Suppressor macrophage (primary cell): Measurements from ENCODE around the gene C1orf74.
A peak's percentile ranks its signal among the peaks of the same experiment; 100 is the strongest.

Source experiments
- DNase-seq, 4 experiments: peaks; one replicate each; pipeline ENCODE4 v3.0.0-alpha.2; 2020 to 2022
- total RNA-seq, 17 experiments: gene quantifications; one replicate each; lab custom pipeline; 2026; ENCODE audit warnings: mixed read lengths in 6 of 17, inconsistent platforms in 3 of 17; lab: John Stamatoyannopoulos, UW

C1orf74 gene
- total RNA-seq = 0 to 0.40 (median 0.20) reads per million in 17 experiments

DNA sequence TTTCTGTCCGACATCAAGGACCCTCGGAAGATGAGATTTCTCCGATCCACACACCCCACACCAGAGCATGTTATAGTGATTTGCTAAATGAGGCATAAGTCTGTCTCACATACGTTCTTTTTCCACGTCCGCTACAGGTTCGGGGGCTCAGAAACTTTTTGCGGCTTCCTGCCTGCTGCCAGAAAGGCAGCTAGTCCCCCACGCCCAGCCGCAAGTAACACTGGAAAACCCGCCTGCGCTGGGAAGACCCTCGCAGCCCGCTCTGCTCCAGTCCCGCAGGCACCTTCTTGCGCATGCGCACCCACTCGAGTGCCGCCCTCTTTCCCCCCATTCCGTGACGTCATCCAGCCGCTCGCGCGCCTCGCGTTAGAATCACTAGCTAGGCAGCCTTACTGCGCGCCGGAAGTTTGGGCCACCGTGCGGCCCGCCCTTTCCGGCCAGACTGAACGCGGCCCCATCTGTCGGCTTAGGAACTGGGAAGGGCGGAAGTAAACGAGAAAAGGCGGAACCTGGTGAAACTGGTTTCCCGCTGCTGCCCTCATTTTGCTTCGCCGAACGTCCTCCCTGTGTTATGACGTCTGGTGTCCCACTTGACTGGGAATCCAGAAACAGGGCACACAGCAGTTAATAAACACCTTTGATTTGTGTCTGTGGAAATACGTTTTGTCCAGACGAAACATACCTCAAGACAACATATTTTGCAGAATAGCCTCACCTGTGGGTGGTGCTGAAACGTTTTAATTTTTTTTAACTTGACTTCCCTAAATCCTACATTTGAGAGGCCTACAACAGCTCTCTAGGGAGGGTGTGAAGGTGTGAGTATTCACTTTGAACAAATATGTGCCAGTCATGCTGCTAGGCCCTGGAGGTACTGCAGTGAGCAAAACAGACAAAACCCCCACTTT is at the start of gene C1orf74:
C1orf74 (minus strand) TSS at position 295 of the 905 bp plus-strand sequence. CDS start 925 bp downstream, outside the sequence.
- DNase-seq = peak; percentile 100

DNA sequence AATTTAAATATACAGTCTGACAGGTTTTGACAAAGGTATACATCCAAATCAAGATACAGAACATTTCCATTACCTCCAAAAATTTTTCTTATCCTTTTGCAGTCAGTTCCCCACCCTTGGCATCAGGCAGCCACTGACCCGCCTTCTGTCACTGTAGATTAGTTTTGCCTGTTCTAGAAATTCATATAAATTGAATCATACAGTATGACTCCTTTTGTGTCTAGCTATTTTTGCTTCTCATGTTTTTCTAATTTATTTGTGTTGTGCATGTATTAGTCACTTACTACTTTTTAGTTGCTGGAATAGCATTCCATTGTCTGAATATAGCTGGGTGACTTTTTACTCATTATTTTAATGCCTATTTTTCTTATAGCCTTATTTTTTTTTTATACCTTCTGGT is 47.3 kb upstream of the C1orf74 start:
- no peak for DNase-seq

DNA sequence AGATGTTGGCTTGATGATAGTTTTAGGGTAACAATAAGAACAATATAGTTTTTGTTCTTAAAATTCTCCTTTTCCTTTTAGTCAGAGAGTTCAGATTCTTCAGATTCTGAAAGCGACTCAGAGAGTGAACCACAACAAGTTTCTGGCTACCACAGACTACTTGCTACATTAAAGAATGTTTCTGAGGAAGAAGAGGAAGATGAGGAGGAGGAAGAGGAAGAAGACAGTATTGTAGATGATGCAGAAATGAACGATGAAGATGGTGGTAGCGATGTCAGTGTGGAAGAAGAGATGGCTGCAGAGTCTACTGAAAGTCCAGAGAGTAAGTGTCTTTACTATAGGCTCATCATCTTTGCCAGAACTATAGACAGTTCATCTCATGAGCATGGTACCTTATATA is 46.4 kb upstream of the C1orf74 start:
- DNase-seq = no peak

DNA sequence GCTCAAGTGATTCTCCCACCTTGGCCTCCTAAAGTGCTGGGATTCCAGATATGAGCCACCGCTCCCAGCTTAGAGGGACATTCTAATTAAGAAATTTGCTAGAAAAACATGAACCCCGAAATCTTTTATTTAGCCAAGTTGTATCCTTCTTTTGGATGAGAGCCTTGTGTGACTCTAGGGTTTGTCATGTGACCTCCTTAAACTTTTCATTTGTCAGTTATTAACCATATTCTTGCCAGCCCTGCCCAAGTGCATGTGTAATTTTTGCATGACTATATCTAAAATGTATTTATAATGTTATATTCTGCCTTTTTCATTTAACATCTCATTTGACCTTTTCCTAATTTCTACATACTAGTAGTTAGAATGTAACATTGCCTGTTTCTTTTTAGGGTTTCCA is 45.4 kb upstream of the C1orf74 start:
- DNase-seq = no peak

DNA sequence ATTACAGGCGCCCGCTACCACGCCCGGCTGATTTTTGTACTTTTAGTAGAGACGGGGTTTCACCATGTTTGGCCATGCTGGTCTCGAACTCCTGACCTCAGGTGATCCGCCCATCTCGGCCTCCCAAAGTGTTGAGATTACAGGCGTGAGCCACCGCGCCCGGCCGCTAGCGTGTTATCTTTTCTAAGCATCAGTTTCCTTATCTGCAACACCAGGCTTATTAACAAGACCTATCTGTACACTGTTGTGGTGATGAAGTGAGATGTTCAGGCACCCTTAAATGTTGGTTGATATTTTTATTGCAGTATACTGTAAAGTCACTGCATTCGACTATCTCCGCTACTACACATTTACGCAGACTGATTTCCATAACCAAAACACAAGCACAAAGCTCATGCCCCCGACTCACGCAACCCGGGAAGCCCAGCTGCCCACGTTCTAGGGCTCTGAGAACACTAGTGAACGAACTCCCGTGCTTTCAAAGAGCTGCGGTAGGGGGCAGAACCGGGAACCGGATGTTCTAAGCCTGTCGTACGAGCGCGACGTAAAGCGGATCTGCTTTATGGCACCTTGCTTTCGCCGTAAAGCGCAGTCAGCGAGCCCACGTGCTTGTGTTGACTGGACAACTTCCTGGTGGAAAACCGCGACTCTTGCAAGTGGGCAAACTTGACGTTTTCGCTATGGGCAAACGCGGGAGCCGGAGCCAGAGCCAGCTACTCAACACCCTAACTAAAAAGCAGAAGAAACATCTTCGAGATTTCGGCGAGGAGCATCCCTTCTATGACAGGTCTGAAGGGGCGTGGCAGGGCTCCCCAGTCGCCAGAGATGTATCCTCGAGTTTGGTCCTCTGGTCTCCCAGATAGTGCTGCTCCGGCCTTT is 43.3 kb upstream of the C1orf74 start, which contains the start of gene UTP25:
UTP25 (plus strand) TSS at position 589 of the 879 bp plus-strand sequence; CDS start at position 681, 92 bp downstream.
- DNase-seq = peak; percentile 98 to 99 (median 98)

DNA sequence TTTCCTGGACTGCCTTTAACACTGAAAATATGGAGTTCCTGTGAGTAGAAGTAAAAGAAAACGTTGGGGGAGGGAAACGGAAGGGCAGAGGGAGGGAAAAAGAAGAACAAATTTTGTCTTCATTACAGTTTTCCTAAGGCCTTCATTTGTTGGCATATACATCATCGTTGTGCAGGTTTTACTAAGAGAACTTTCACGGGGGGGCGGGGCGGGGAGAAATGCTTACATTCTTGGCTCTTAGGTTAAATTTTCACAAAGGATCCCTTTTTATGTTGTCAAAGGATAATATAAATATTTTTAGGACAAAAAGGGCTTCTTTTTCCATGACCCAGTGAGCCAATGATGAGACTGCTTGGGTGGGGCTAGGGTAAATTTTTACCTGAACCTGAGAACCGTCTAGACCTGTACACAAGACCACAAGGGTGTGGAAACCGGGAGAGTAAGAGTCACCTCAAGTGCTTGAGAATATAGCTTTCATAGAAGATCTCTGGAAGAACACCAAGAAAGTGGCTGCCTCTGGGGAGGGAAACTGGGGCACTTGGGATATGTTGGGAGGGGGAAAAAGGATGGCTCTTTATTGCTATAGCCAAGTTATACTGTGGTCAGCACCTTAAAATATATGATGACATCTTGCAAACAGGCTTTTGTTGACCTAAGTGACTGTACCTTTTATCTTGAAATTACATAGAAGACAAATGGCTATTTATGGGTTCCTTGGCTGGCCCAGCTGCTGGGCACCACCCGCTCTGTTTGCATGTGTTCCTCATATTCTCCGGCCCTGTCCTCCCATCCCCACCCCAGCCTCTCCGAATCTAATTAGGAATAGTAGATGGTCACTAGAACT is 41.5 kb upstream of the C1orf74 start:
- DNase-seq = no peak

DNA sequence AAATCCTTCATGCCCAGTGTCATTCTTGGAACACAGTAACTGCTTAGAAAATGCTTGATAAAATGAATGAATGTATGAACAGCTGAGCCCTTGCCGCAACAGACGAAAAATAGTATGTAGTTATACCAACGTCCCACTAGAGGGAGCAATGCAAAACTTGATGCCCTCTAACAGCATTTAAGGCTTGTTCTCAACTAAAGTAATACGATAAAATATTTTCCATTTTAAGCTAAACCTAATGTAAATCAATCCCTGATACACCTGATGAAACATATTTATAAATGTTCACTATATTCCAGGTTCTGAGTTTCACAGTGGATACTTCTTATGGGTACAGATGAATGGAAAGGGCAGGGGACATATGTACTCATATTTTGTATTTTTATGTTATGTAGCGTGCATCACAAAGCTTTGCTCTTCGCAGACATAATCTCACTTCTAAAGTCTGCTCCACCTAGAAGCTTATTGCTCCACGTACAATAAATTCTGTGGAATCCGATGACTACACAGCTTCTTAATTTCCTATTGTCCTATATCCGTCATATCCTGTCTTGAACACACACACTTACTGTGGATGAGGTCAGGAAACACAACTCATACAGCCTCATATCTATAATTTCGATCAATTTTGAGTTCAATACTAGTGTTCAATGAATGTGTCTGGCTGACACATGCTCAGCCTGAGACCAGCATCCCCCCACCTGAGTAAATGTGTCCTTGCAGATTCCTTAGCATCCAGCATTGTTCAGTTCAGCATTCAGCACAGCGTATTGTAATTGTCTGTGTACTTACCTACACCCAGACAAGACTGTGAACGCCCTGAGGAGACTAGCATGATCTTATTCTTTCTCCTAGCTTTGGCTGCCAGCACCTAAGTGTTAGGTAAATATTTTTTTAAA is 39.0 kb upstream of the C1orf74 start:
- DNase-seq = peak; percentile 58 to 77 (median 63)

DNA sequence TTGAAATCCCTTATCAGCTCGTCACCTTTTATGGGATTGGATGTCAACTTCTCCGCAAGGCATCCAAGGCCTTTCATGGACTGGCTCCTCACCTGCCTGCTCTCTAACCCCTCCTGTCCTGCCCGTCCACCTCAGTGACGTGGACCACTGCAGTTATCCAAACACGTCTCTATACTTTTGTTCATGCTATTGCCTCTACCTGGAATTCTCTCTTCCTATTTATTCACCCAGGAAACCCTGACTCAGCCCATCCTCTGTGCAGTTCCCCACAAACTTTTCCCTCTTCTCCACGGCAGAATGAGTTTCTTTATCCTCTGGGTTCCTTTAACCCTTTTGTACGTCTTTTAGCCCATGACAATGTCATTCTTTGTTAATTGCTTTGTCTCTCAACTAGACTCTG is 38.3 kb upstream of the C1orf74 start:
- DNase-seq = no peak

DNA sequence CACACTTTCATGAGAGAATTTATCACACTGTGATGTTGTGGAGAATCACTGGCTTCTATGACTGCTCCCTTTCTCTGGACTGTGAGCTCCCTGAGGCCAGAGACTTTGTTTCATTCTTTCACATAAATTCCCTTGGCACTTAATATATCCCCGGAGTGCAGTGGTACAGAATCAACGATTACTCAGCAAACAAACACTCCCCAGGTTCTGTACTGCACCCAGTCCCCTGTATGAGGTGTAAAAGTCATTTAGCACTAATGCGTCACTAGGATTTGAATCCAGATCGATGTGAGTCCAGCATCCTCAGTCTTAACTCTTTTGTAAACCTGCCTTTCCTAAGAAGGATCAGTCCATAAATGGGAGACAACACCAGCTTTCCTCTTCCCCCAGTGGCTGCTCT is 36.6 kb upstream of the C1orf74 start:
- DNase-seq = no peak

DNA sequence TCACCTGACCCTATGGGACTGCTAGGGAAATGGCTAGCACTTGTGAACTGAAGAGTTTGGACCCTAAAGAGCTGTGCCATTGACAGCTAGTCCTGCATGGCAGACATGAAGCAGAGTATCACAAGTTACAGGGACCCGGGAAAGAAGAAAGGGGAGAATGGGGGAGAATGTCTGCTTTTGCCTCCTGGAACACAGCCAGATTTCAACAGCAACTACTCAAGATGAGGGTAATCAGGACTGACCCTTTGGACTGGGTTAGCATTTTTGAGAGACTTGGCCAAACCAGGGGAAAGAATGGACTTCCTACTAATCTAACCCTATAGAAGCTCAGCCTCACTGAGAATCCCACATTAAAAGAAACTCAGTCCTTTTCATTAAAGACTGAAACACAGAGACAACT is 34.7 kb upstream of the C1orf74 start:
- no peak for DNase-seq

DNA sequence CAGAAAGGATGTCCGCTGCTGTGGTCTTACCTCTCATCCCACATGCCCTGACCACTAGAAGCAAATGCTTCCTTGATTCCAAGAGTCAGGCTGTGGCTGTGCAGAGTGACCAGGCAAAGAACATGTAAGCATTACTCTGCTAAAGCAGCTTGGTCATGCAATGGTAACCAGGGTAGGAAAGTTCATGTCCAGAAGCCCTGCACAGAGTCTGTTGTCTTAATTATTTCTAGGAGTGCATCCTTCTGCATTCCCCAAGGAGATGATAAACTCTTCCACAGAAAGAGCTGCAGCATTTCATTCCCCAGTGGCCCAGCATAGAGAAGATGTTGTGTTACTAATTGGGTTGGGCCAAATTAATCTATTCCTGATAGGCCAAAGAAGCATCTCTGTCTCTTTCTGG is 33.3 kb upstream of the C1orf74 start:
- DNase-seq = no peak

DNA sequence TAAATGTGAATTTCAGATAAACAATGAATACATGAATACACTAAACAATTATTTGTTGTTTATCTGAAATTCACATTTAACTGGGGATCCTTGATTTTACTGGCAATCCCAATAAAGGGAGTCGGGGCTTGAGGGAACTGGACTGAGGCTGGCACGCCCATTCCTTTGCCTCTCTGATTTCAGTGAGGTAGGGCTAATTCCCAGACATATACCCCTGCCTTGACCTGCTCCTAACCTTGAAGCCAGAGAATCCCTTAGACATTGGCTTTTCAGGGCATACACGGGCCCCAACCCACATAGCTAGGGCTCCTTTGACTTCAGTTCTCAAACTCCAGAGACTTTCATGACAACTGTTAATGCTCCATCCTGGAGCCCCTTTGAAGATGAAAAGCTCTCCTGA is 32.6 kb upstream of the C1orf74 start:
- DNase-seq = no peak

DNA sequence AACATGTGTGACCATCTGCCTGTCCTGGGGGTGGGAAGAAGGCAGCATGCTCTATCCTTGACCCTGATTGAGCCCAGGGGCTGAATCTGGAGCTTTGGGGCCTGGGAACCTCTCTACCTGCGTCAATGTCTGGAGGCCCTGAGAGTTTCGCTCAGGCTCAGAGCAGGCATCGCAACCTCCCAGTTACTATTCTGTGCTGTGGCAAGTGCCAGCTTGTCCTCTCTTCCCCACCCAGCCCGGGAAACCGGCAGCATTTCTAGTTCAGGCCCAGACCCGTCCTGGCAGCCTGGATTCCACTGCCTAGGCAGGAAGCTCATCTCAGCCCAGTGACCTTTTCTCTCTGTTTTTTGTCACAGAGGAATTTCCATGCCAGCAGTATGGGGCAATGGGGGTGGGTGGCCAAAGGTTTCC is 31.6 kb upstream of the C1orf74 start:
- DNase-seq = no peak

DNA sequence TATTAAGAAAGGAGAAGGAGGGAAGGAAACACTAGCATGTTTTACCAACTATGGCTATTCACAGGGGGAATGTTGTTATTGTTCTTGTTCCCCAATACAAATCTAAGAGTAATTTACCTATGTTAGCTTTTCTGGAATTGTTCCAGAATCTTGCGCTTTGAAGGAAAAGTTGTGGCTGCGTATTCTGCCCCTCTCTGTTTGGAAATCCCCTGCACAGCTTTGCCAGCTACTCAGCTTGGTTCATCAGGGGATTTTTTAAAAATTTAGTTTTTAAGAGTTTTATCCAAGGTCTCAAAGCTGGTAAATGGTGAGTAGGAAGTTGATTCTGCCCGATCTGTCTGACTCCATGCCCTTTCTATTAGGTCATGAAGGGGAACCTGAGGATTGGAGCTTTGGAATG is 31.1 kb upstream of the C1orf74 start:
- DNase-seq = no peak

DNA sequence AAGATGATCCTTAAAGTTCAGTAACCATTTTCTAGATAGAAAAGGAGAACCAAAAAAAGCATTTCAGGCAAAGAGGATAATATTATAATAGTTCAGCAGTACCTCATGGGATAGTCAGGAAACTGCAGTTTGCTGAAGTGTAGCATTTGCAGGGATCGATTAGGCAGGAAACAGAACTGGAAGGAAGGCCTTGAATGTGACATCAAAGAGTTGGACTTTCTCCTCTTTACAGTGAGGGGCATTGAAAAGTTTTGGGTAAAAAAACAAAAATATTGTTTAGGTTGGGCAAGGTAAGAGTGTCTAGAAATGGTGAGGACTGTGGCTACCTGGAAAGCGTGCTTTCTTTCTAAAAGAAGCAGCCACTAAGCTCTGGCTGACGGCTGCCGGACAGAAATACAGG is 29.5 kb upstream of the C1orf74 start:
- DNase-seq = no peak

DNA sequence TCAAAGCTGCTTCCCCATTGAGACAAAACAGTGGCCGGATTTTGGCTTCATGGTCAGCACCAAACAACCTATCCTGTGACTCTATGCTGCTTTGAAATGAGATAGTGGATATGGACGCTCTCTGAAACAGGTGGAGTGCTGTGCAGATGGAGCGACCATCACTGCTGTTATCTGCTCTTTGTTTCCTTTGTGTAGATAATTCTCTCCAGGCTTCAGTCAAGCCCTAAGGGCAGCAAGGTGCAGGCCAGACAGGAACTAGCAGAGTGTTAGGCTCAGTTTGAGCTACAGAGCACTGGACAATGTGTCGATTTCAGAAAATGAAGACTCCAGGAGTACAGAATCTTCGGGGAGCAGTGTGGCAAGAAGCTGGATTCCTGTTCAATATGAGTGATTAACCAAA is 26.4 kb upstream of the C1orf74 start:
- DNase-seq = no peak

DNA sequence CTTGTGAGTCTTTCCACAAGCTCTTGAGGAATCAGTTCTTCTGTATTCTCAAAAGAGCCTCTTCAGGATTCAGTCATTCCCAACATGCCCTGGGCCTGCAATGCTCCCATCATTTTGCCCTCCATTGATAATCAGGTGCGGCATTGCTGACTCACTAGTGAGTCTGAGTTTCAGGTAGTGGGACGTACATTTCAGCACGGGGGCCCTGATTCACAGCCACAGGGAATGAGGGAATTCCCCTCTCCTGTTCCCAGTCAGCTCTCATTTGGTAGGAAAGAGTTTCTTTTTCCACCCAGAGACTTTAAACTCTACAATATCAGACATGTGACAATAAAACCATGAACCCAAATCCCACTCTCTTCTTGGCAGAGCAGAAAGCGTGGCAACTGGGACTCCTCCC is 25.3 kb upstream of the C1orf74 start:
- no peak for DNase-seq

DNA sequence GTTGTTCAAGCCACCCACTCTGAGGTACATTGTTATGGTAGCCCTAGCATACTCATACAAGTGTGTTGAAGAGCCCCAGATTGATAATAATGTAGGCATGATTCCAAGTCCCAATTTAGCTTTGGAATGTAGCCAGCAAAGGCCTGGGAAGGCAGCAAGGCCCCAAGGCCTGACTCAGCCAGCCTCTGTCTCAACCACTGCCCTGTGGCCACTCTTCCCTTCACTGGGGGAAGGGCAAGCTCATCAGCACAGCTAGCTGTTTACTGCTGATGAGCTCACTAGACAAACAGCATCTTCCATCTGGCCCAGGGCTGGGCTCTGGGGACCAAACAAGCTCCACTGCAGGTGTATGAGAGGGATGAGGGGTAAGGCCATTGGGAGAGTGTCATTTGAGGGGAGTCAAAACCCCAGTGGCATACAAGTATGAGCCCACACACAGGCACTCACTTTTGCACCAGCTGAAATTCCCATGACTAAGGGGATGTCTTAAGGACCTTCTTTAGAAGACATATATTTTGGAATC is 23.8 kb upstream of the C1orf74 start:
- DNase-seq = peak; percentile 81 to 91 (median 86)

DNA sequence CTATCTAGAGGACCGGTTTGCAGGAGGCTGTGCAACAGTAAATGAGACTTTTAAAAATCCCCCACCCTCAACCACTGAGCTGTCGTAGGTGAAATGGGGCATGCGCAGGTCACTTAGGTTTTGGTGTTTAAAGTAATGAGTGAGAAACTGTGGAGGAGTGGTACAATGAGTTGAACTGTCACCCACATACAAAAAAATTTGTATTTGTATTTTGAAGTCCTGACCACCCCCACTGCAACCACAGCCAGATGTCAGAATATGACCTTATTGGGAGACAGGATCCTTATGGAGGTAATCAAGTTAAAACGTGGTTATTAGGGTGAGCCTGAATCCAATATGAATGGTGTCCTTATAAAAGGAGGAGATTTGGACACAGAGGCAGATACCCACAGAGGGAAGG is 23.1 kb upstream of the C1orf74 start:
- DNase-seq = no peak

DNA sequence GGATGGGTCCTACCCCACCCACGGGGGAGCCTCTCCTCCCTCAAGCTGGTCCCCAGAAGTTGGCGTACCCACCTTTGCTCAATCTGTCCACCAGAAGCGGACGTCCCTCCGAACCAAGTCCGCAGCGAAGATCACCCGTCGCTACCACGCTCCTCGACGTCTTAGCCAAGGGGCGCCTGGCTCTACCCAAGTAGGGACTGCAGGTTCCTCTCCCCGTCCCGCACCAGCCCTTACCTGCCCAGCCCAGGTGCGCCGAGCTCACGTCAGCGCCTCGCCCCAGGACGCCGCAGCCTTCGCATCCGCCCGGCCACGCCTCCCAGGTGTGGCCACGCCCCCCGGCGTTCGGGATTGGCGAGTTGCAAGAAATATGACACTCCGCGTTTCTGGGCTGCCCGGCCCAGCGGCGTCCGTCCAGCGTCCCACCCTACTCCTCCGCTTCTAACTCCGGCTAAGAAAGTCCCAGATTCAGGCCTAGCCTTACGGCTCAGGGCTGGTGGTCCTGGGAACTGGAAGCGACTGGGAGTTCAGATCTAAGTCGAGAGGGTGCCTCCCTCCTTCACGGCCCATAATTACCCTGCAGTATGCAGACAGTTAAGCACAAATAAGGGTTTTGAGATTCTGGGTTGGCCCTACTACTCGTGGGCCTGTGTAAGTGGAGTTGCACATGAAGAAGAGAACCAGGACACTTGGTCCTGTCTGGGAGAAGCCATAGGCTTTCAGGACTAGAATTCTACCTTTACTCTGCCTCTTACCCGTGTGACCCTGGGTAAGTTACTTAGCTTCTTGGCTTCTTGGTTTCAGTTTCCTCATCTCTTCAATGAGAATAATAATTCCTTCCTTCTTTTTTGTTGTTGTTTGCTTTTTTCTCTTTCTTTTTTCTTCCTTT is 21.8 kb upstream of the C1orf74 start, which contains the start of gene IRF6:
IRF6 (minus strand) TSS at position 268 of the 886 bp plus-strand sequence. CDS start 4,729 bp downstream, outside the sequence.
- DNase-seq = peak; percentile 78 to 91 (median 82)
